Measurements from ENCODE around the gene AP1G2. TPM values are rescaled to one million over a fixed set of nuclear protein-coding genes. Genes with fewer than 3 reads are reported as not detected.

AP1G2 gene
- total and polyA plus RNA-seq, 2 of the 13 experiments (the other 11 are each of a cell fraction or from before 2014, with no cell fraction given): 96.9 to 611 TPM

DNA sequence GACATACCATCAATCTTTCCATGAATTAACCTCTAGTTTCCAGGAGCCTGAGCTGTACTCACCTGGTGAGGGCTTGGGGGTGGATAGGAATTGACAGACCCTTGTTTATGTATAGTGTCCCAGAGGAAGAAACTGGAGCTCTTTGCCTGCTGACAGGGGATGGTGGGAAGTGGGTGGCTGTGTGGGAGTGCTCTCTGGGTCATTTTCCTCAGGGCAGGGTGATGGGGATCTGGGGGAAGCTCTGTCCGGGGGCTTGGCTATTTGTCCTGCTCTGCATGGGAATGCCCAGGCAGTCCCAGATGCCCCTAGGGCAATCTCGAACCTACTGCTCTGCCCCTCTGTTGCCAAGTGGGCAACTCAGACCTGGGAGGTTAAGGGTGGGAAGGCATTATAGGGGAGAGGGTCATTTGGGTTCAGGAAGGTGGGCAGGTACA, 46.8 kb upstream of the AP1G2 start (continued):
- peak; percentile 40 for TF ChIP-seq IKZF4 (CRISPR knock-in tag; IDR thresholded peaks at IDR 0.05; ENCODE audit: borderline replicate concordance, low read depth, not compliant biosample characterization)
- TF ChIP-seq SRF (IDR thresholded peaks at IDR 0.05; ENCODE audit: low read depth, low read length): no peak
- no peak for TF ChIP-seq KDM3A (CRISPR knock-in tag; IDR thresholded peaks at IDR 0.05; ENCODE audit: low read depth)
- TF ChIP-seq, protein P1, sequence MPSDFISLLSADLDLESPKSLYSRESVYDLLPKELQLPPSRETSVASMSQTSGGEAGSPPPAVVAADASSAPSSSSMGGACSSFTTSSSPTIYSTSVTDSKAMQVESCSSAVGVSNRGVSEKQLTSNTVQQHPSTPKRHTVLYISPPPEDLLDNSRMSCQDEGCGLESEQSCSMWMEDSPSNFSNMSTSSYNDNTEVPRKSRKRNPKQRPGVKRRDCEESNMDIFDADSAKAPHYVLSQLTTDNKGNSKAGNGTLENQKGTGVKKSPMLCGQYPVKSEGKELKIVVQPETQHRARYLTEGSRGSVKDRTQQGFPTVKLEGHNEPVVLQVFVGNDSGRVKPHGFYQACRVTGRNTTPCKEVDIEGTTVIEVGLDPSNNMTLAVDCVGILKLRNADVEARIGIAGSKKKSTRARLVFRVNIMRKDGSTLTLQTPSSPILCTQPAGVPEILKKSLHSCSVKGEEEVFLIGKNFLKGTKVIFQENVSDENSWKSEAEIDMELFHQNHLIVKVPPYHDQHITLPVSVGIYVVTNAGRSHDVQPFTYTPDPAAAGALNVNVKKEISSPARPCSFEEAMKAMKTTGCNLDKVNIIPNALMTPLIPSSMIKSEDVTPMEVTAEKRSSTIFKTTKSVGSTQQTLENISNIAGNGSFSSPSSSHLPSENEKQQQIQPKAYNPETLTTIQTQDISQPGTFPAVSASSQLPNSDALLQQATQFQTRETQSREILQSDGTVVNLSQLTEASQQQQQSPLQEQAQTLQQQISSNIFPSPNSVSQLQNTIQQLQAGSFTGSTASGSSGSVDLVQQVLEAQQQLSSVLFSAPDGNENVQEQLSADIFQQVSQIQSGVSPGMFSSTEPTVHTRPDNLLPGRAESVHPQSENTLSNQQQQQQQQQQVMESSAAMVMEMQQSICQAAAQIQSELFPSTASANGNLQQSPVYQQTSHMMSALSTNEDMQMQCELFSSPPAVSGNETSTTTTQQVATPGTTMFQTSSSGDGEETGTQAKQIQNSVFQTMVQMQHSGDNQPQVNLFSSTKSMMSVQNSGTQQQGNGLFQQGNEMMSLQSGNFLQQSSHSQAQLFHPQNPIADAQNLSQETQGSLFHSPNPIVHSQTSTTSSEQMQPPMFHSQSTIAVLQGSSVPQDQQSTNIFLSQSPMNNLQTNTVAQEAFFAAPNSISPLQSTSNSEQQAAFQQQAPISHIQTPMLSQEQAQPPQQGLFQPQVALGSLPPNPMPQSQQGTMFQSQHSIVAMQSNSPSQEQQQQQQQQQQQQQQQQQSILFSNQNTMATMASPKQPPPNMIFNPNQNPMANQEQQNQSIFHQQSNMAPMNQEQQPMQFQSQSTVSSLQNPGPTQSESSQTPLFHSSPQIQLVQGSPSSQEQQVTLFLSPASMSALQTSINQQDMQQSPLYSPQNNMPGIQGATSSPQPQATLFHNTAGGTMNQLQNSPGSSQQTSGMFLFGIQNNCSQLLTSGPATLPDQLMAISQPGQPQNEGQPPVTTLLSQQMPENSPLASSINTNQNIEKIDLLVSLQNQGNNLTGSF (CRISPR knock-in tag; IDR thresholded peaks at IDR 0.05): no peak; the same call in 1 of the 2 replicates
- TF ChIP-seq ZNF788 (CRISPR knock-in tag; IDR thresholded peaks at IDR 0.05; ENCODE audit: borderline replicate concordance): no peak; the same call in 1 of the 2 replicates
- no peak for TF ChIP-seq ZNF253 (CRISPR knock-in tag; IDR thresholded peaks at IDR 0.05; ENCODE audit: borderline replicate concordance)
- no peak for TF ChIP-seq ZNF530 (CRISPR knock-in tag; IDR thresholded peaks at IDR 0.05; ENCODE audit: low read depth)
- TF ChIP-seq ZNF503 (CRISPR knock-in tag; IDR thresholded peaks at IDR 0.05): no peak
- no peak for TF ChIP-seq MAZ (IDR thresholded peaks at IDR 0.05; ENCODE audit: borderline replicate concordance, low read depth, low read length)
- TF ChIP-seq MAZ (CRISPR knock-in tag; IDR thresholded peaks at IDR 0.05; ENCODE audit: low read depth): no peak
- no peak for TF ChIP-seq NAIF1 (CRISPR knock-in tag; IDR thresholded peaks at IDR 0.05; ENCODE audit: borderline replicate concordance)
- no peak for TF ChIP-seq CEBPZ (IDR thresholded peaks at IDR 0.05; ENCODE audit: low read length)
- no peak for TF ChIP-seq ELF4 (CRISPR knock-in tag; IDR thresholded peaks at IDR 0.05; ENCODE audit: borderline replicate concordance)
- TF ChIP-seq RBM39 (IDR thresholded peaks at IDR 0.05; ENCODE audit: low read depth, low read length, poor library complexity, severe bottlenecking): no peak
- TF ChIP-seq XBP1 (CRISPR knock-in tag; IDR thresholded peaks at IDR 0.05): no peak
- TF ChIP-seq JUN (CRISPR knock-in tag; IDR thresholded peaks at IDR 0.05): peak; percentile 49; the same call in 1 of the 2 replicates
- no peak for TF ChIP-seq ZNF543 (CRISPR knock-in tag; IDR thresholded peaks at IDR 0.05)
- no peak for TF ChIP-seq ZNF724P (CRISPR knock-in tag; IDR thresholded peaks at IDR 0.05; ENCODE audit: borderline replicate concordance)
- peak; percentile 76; the same call in 1 of the 2 replicates for TF ChIP-seq ZNF782 (CRISPR knock-in tag; IDR thresholded peaks at IDR 0.05; ENCODE audit: borderline replicate concordance)
- TF ChIP-seq MATR3 (CRISPR knock-in tag; IDR thresholded peaks at IDR 0.05): no peak
